Activated CD8-positive, alpha-beta memory T cell treated with anti-CD3 and anti-CD28 coated beads, Interleukin-2, amount 50 U/mL, for 48 hours (primary cell): ENCODE measurements around the gene ANP32A.
"Not testable (repeated sequence)": the region's sequence is repeated elsewhere in the genome, so short reads cannot be mapped to it uniquely, and the experiment has no call there.

Experiments
- DNase-seq: peaks from one replicate; pipeline ENCODE4 v3.0.0-alpha.2; 2020

The ANP32A gene

DNA sequence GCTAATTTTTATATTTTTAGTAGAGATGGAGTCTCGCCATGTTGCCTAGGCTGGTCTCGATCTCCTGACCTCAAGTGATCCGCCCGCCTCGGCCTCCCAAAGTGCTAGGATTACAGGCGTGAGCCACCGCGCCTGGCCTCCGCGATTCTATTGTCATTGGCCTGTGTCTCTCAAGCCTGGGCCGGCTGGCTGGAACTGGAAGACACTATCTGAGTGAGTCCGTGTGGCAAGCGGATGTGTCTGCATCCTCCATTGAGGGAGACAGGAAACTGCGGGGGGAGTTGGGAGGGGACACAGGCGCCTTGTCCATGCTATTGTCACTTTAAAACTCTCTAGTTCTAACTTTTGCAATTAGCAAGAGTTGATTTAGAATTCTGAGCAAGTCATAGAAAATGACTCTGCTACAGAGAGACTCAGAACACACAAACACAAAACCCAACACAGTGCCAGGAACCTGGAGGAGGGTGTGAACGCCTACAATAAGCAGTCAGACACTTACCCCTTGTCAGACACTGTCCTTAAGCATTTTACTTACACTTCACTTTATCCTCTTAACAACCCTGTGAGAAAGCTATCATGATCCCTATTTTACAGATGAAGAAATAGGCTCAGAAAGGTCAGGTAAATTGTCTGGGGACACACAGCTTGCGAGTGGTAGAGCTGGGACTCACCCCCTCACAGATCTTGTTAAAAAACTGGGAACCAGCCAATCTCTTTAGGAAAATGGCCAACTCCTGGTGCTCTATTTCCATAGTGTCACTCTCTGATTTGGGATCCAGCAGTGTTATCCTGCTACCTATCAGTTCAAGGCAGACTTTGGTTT lies 38.7 kb downstream of the ANP32A start:
- no peak for DNase-seq

DNA sequence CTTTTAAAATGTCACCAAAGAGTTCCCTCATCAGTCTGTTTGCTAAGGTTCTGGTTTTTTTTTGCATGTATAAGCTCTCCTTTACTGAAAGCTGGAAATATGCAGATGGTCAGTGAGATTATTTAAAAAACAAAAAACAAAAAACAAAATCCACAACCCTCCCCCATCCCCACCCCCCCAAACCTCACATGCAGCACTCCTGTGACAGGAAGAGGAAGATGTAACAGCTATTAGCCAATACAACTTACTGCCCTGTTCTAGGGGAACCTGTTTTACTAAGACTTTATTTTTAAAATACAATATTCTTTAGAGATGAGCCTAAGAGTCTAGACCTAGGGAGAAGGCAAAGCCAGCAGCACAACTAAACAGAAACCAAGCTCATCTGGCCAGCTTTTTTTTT lies 39.5 kb downstream of the ANP32A start:
- DNase-seq, result no peak

DNA sequence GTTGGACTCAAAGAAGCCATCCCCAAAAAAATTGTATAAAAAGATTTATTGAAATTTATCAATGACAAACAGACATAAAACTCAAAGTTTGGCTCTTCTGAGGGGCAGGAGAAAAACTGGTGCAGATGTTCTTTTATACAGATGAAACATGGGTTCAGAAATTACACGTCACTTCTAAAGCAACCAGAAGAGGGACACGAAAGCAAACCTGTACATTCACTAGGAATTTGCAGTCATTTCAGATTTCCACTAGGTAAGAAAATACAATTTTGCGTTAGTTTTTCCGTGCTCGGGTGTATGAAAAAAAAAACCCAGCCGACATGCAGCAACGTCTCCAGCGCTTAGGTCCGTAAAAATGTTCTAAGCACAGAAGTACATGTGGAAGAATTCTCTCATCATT lies 41.8 kb downstream of the ANP32A start:
- no peak for DNase-seq

DNA sequence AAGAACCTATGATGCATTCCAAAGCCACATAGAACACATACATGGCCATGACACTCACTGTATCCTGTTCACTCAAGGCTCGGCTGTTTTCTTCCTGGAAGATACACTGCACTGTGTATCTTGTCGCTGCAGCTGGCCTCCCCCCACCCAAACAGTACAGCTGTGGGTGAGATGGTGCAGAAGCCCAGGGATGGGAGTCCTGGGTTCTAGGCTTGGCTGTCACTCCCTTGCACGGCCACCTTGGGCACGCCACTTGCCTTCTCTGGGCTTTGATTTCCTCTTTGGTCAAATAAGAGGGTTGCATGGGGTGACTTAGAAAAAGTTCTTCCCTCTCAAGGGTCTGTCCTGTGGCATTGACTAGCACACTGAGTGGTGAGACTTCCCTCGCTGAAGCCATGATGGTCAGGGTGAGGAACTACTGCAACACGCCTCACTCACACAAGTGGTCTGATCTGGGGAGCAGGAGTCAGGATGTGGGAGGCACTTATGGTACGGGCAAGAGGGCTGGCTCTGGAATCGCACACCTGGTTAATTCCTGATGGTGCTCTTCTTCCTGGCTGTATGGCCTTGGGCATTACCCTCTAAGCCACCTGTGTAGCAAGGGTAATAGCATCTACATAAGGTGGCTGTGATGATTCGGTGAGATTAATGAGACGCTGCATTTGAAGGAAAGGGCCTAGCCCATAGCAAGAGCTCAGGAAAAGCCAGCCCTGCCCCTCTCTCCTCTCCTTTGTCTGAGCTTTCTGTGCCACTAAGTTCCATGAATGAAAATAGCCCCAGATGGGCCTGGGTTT lies 44.0 kb downstream of the ANP32A start:
- DNase-seq, result no peak

DNA sequence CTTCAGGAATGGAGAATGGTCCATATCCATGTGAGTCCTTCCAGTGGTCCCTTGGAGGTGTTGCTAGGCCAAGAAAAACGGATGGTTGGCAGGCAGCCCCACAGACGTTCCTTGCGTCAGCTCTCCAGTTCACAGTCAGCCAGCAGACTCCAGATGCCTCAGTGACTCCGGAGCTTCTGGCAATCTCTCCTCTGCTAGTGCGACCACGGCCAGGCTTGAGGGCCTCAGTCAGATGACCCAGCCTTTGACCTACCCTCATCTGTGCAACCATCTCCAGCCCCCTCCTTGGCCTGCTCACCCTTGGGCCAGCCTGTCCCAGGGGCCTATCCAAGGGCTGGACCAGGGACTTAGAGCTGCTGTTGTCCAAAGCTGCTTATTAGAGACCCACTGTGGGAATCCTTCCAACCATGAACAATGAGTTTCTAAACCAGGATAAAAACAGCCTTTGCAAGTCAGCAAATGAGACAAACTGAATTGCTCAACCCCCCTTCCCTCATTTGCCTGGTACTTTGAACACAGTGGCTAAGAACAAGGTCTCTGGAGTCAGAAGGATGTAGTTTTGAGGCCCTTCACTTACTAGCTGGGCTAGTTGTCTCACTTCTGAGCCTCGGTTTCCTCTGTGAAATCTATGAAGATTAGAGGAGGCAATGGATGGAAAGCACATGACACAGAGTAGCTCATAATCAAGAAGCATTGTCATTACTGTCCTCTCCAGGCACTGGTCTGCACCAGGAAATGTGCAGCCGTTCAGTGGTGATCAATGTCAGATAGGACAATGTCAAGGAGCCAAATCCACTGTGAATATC lies 44.8 kb downstream of the ANP32A start:
- no peak for DNase-seq

DNA sequence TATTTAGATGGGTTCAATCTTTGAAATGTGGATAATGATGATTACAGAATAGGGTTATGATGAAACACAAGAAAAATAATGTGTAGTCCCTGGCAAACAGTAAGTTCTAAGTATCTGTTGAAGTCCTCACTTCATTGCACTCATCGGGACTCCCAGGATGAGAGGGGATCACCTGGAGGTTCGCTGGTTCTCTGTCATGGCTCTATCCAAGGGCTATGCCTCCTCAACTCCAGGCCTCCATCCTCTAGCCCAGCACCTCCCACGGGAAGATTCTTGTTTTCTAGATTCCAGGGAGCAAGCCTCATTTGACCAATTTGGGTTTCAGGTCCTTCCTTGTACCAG lies 45.5 kb downstream of the ANP32A start:
- no peak for DNase-seq

DNA sequence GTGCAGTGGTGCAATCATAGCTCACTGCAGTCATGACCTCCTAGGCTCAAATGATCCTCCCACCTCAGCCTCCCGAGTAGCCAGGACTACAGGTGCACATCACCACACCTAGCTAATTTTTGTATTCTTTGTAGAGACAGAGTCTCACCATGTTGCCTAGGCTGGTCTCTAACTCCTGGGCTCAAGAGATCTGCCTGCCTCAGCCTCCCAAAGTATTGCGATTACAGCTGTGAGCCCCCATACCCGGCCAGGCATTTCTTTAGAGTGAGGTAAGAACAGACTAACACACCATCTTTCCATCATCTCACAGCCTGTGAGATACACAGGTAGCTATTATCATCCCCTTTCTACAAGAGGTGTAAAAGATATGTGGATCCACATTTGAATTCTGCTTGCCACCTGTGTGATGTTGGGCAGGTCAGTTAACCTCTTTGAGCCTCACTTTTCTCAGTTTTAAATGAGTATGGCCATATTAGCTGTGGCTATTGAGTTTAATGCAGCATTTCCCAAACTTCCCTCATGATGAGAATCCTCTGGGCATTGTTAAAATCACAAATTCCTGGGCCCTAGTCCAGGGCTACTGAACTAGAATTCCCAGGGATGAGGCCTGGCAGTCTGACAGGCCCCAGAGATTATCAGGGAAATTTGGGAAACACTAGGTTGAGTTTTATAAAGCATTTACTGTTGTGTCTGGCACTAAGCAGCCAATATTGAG lies 46.0 kb downstream of the ANP32A start:
- no peak for DNase-seq

DNA sequence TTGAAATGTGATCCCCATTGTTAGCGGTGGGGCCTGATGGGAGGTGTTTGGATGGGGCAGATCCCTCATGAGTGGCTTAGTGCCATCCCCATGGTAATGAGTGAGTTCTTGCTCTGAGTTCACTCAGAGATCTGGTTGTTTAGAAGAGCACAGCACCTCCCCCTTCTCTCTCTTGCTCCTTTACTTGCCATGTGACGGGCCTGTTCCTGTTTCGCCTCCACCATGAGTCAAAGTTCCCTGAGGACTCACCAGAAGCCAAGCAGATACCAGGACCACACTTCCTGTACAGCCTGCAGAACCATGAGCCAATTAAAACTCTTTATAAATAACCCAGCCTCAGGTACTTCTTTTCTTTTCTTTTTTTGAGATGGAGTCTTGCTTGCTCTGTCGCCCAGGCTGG lies 46.6 kb downstream of the ANP32A start:
- DNase-seq, result no peak

DNA sequence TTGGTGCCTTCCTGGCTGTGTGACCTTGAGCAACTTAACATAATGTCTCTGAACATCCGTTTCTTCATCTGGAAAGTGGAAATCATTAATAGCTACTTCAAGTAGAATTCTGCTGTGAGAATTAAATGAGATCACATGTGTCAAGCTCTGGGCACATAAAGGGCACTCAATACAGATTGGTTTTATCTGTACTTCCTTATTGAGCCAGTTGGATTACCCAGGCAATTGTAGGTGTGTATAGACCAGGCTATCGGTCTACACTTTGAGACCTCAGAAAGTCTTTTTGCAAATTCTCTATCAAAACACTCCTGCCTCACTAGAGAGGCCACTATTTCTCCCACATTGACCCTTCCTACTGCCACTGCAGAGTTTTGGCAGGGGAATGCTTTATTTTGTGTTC lies 47.7 kb downstream of the ANP32A start:
- DNase-seq, result no peak

DNA sequence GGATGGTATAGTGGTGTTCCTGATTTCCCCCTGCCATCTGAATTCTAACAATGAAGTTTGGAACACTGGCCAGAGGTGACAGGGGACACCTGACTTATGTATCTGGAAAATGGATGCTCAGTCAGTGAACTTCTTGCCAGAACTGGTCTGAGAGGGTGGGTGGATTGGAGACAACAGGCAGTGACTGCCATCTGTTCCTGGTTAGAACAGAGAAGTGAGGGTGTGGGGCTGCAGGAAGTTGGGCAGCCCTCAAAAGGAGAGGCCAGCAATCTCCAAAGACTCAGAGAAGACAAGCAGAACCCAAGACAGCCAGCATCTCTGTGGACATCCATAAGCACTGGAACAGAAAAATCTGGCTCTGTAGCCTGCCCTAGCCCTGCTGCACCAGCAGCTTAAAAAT lies 50.5 kb downstream of the ANP32A start:
- DNase-seq, result no peak

DNA sequence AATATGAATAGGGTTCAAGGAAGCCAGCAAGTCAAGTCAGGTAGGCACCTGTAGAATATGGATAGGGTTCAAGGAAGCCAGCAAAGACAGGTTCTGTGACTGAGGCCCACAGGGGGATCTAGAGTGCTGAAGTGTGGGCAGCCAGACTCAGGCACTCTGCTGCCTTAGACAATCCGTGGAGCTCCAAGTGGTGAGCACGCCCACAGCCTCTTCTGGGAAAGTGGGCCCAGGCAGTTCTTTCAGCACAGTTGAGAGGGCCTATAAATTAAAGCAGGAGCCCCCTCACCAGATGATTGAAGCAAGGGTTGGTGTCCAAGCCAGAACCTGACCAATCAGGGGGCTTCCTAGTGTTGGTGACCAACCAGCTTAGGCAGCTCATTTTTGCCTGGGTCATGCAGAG lies 51.0 kb downstream of the ANP32A start:
- DNase-seq, result no peak

DNA sequence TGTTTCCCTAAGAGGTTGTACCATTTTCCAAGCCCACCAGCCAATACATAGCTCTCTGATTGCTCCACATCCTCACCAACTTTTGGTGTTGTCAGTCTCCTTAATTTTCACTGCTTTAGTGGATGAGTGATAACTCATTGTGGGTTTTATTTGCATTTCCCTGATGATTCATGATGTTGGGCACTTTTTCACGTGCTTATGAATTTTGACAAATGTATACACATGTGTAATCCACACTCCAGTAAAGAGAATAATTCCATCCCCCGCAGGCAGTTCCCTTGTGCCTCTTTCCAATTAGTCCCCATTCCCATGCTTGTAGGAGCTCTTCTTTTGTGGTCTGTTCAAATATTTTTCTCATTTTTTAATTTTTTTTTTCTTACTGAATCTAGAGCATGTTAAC lies 52.4 kb downstream of the ANP32A start:
- DNase-seq, result no peak

DNA sequence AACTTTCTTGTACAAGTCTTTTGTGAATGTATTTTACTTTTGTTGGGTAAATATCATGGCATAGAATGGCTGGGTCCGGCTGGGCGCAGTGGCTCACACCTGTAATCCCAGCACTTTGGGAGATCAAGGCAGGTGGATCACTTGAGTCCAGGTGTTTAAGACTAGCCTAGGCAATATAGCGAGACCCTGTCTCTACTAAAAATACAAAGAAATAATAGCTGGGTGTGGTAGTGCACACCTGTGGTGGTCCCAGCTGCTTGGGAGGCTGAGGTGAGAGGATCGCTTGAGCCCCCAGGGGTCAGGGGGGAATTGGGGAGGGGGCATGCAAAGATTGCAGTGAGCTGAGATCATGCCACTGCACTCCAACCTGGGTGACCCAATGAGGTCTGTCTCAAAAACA lies 52.9 kb downstream of the ANP32A start:
- DNase-seq, result no peak

DNA sequence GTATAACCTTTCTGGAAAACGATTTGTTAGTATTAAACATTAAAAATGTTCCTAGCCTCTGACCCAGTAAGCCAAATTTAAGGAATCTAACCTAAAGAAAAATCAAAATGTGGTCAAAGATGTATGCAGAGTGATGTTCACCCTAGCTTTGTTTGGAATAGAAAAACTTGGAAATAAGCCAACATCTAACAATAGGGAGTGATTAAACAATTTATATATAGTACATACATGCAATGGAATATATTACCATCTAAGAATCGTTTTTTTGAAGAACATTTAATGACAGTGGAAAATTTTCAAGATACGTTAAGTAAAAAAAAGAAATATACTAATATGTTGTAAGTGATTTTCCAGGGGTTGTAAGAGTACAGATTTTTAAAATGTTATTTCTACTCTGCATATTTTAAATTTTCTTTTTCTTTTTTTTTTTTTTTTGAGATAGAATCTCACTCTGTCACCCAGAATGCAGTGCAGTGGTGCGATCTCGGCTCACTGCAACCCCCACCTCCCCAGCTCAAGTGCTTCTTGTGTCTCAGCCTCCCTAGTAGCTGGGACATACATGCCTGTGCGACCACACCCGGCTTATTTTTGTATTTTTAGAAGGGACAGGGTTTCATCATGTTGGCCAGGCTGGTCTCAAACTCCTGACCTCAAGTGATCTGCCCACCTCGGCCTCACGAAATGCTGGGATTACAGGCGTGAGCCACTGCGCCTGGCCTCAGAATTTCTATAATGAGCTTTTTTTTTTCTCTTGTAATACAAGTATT lies 54.9 kb downstream of the ANP32A start:
- DNase-seq, result no peak

DNA sequence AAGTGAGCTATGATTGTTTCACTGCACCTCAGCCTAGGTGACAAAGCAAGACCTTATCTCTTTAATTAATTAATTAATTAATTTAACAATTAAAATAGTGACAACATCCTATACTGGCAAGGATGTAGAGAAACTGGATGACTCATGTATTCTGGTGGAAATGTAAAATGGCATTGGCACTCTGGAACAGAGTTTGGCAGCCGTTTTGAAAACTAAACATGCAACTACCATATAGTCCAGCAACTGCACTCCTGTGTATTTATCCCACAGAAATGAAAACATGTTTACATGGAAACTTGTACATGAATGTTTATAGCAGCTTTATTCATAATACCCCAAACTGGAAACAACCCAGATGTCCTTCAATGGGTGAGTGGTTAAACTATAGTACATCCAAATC lies 56.6 kb downstream of the ANP32A start:
- no peak for DNase-seq

DNA sequence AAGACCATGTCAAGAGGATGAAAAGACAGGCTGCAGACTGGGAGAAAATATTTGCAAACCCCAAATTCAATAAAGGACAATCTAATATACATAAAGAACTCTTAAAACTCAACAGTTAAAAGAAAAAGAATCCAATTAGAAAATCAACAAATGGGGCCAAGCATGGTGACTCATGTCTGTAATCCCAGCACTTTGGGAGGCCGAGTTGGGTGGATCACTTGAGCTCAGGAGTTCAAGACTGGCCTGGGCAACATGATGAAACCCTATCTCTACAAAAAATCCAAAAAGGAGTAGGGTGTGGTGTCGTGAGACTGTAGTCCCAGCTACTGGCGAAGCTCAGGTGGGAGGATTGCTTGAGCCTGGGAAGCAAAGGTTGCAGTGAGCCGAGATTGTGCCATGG lies 57.6 kb downstream of the ANP32A start:
- no peak for DNase-seq

DNA sequence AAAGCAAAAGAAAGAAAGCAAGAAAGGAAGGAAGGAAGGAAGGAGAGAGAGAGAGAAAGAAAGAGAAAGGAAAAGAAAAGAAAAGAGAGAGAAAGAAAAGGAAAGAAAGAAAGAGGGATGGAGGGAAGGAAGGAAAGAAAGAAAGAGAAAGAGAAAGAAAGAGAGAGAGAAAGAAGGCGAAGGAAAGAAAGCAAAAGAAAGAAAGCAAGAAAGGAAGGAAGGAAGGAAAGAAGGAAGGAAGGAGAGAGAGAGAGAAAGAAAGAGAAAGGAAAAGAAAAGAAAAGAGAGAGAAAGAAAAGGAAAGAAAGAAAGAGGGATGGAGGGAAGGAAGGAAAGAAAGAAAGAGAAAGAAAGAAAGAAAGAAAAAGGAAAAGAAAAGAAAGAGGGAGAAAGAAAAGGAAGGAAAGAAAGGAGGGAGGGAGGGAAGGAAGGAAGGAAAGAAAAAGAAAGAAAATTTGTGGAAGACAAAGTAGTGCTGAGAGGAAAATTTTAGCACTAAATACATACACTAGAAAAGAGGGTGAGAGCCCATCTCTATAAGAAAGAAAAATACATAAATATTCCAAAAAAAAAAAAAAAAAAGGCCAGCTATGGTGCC lies 60.6 kb downstream of the ANP32A start:
- not testable (repeated sequence) for DNase-seq

DNA sequence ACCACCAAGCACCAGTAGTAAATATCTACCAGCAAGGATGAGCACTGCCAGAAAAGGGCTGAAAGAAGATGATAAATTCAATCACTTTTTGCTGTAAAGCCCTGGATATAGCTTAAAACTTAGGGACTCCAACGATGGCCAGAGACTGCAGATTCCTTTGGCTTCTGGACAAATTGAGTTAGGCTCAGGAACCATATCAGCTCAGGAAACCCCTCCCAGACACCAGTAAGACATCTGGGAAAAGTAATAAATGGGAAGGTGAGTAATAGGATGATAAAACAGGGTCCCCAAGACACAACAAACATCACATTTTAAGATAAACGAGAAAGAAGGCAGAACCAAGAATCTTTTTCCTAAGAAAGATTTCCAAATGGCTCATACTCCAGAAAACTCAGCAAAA lies 65.0 kb downstream of the ANP32A start:
- DNase-seq, result no peak

DNA sequence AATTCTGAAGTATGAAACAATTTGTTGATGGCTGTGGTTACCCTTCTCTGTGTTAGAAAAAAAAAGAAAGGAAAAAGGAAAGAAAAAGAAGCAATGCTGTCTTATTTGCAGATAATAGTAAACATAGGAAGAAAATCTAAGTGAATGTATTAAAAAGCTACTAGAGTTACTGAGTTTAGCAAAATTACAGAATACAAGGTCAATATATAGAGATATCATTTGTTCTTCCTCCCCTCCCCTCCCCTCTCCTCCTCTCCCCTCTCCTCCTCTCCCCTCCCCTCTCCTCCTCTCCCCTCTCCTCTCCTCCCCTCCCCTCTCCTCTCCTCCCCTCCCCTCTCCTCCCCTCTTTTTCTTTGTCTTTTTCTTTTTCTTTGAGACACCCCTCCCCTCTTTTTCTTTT lies 69.1 kb downstream of the ANP32A start:
- no peak for DNase-seq

DNA sequence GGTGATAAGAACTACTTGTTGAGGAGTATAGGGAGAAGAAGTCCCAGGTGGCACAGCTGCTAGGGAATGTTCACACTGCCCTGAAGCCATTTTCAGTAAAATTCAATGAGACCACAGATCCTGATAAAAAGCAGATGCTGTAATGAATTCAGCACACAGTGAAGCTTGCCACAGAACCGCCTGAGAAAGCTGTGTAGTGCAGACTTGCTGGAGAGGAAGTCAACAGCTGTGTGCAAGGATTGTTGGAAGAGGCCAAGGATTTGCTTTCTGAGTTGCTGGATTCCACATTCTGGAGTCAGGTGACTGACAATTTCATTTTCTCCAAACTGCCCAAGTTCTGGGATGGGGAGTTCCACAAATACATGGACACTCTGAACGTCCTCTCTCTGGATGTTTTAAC lies 70.9 kb downstream of the ANP32A start:
- DNase-seq, result no peak

DNA sequence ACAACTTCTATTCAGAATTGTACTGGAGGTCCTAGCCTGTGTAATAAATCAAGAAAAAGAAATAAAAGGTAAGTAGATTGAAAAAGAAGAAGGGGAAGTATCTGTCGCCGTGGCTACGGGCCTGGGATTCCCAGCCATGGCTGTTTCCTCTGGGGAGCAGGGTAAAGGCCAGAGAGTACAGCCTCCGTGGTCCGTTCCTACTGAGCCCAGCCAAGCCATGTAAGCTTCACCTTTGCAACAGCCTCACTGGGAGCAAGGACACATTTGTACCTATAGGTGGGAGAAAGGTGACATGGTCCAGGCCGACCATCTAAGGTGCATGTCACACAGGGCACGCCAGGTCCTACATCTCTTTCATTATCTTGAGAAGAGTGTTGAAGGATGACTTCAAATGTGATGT lies 71.3 kb downstream of the ANP32A start:
- DNase-seq, result no peak

DNA sequence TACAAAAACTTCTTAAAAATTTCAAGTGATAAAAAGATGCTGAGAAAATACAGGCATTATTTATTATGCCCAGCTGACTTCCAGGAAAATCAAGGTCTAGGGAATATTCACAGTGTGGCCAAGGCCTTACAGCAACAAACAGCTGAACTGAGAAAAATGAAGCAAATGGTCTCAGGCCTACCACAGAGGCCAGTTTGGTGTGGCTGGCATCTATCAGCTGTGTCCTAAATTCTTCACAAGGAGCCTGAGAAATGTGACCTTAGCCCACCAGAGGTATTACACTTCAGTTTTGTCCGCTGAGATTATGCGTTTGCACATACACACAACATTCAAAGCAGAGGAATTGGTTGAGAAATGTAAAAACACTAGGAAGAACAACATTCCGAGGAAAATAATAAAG lies 77.4 kb downstream of the ANP32A start:
- DNase-seq, result no peak
